ENCODE data around the gene ELSPBP1. TPM values are rescaled to one million over a fixed set of nuclear protein-coding genes. Genes with fewer than 3 reads are reported as not detected.

Gene ELSPBP1
- polyA plus RNA-seq, 1 of the 3 experiments (the other 2 are of a cell fraction): not detected

- Histone ChIP-seq H3K9me3 (no peaks in the 10 kb centered on the region), H3K36me3 (replicated peaks in 1 of 2; ENCODE audit: control insufficient read depth in 1 of 2, insufficient read depth in 2 of 2, low read length in 1 of 2) (no peaks in the 10 kb centered on the region), H3K9ac (no peak overlapping the region), H3K9me2 (no peaks in the 10 kb centered on the region), H3K79me2 (ENCODE audit: insufficient read depth) (no peaks in the 10 kb centered on the region), H3F3A (replicated peaks; ENCODE audit: insufficient read depth) (no peaks in the 10 kb centered on the region), H4K20me1 (ENCODE audit: insufficient read depth) (no peaks in the 10 kb centered on the region), H2AFZ (ENCODE audit: low read depth) (no peak overlapping the region), H3K27ac (ENCODE audit: low read depth in 2 of 2, low read length in 1 of 2) (no peak overlapping the region), H3K4me1 (ENCODE audit: control insufficient read depth in 1 of 2, insufficient read depth in 2 of 2, low read depth in 1 of 2, low read length in 1 of 2) (no peaks in the 10 kb centered on the region), H3K4me2 (no peak overlapping the region), H3K27me3 (ENCODE audit: insufficient read depth) (peaks cover 39% of the 10 kb centered on the region), H3K4me3 (ENCODE audit: low read depth in 2 of 2, low read length in 1 of 2) (no peak overlapping the region)
- WGBS (ENCODE audit: low lambda C conversion rate): 21% methylated on average over 10 of the region's 10 CpGs
- DNase-seq: no peak
- ChIA-PET CTCF (interaction anchor here (0.7 kb wide), 1 partner anchor 278 kb away, joined by 3 read pairs; no protein-coding TSS in a partner anchor), POLR2A (no interaction called here)
- TF ChIP-seq, protein P1, sequence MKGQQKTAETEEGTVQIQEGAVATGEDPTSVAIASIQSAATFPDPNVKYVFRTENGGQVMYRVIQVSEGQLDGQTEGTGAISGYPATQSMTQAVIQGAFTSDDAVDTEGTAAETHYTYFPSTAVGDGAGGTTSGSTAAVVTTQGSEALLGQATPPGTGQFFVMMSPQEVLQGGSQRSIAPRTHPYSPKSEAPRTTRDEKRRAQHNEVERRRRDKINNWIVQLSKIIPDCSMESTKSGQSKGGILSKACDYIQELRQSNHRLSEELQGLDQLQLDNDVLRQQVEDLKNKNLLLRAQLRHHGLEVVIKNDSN (IDR thresholded peaks at IDR 0.05; ENCODE audit: borderline replicate concordance, low read depth): no peak
- no peak for TF ChIP-seq MXI1 (IDR thresholded peaks at IDR 0.05; ENCODE audit: low read depth, low read length)
- TF ChIP-seq, protein P2, sequence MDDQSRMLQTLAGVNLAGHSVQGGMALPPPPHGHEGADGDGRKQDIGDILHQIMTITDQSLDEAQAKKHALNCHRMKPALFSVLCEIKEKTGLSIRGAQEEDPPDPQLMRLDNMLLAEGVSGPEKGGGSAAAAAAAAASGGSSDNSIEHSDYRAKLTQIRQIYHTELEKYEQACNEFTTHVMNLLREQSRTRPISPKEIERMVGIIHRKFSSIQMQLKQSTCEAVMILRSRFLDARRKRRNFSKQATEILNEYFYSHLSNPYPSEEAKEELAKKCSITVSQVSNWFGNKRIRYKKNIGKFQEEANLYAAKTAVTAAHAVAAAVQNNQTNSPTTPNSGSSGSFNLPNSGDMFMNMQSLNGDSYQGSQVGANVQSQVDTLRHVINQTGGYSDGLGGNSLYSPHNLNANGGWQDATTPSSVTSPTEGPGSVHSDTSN (IDR thresholded peaks at IDR 0.05): no peak
- no peak for TF ChIP-seq TAF1 (IDR thresholded peaks at IDR 0.05; ENCODE audit: borderline replicate concordance, low read depth, low read length)
- no peak for TF ChIP-seq POLR2AphosphoS5 (IDR thresholded peaks at IDR 0.05; ENCODE audit: low read depth, low read length)
- TF ChIP-seq YY1 (IDR thresholded peaks at IDR 0.05; ENCODE audit: low read depth): no peak
- no peak for TF ChIP-seq SIN3A (IDR thresholded peaks at IDR 0.05; ENCODE audit: borderline replicate concordance, low read depth, low read length)
- TF ChIP-seq GABPA (IDR thresholded peaks at IDR 0.05; ENCODE audit: low read depth): no peak
- TF ChIP-seq NFIC (IDR thresholded peaks at IDR 0.05; ENCODE audit: borderline replicate concordance): no peak
- TF ChIP-seq RXRA (IDR thresholded peaks at IDR 0.05; ENCODE audit: borderline replicate concordance, low read depth): no peak
- TF ChIP-seq IRF3 (IDR thresholded peaks at IDR 0.05; ENCODE audit: low read depth, low read length): no peak
- TF ChIP-seq EZH2phosphoT487 (IDR thresholded peaks at IDR 0.05; ENCODE audit: borderline replicate concordance, low read depth): no peak
- no peak for TF ChIP-seq JUND (IDR thresholded peaks at IDR 0.05)
Observed at GRCh38 chr19:48051335-48052033, 57.1 kb downstream of the ELSPBP1 start.

DNA sequence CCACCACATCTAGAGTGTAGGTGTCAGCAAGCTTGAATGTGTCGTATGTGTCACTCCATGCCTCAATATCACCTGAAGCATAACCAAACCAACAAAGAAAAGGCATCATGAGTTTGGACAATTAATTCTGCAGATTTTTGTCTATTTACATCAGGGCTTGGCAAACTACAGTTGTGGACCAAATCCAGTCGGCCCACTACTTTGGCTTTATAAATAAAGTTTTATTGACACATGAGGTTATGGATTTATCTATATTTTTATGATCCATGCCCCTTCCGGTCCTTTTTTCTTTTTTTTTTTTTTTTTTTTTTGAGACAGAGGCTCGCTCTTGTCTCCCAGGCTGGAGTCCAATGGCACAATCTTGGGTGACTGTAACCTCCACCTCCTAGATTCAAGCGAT lies 58.6 kb downstream of the ELSPBP1 start:
- H2AFZ ChIP-seq (ENCODE audit: low read depth): no peak overlapping the region
- TF ChIP-seq GABPA (IDR thresholded peaks at IDR 0.05; ENCODE audit: low read depth): no peak
- no peak for TF ChIP-seq TAF1 (IDR thresholded peaks at IDR 0.05; ENCODE audit: borderline replicate concordance, low read depth, low read length)
- TF ChIP-seq IRF3 (IDR thresholded peaks at IDR 0.05; ENCODE audit: low read depth, low read length): no peak
- TF ChIP-seq, protein P1 (IDR thresholded peaks at IDR 0.05; ENCODE audit: borderline replicate concordance, low read depth): no peak
- no peak for TF ChIP-seq TCF12 (IDR thresholded peaks at IDR 0.05)
- no peak for TF ChIP-seq USF2 (IDR thresholded peaks at IDR 0.05; ENCODE audit: borderline replicate concordance, low read depth, low read length)
- TF ChIP-seq GATA2 (CRISPR knock-in tag; IDR thresholded peaks at IDR 0.05): no peak
- no peak for TF ChIP-seq POLR2AphosphoS5 (IDR thresholded peaks at IDR 0.05; ENCODE audit: low read depth, low read length)

More for the DNA sequence above, 58.6 kb downstream of the ELSPBP1 start:
- no peaks in the 10 kb centered on the region for H3K4me1 ChIP-seq (ENCODE audit: control insufficient read depth in 1 of 2, insufficient read depth in 2 of 2, low read depth in 1 of 2, low read length in 1 of 2)
- peaks cover 41% of the 10 kb centered on the region for H3K27me3 ChIP-seq (ENCODE audit: insufficient read depth)
- no peaks in the 10 kb centered on the region for H3K9me2 ChIP-seq
- ChIA-PET CTCF (no interaction called here), POLR2A (no interaction called here)
- H3K27ac ChIP-seq (ENCODE audit: low read depth in 2 of 2, low read length in 1 of 2): no peak overlapping the region
- 15% methylated on average over 5 of the region's 5 CpGs for WGBS (ENCODE audit: low lambda C conversion rate)
- H3K4me3 ChIP-seq (ENCODE audit: low read depth in 2 of 2, low read length in 1 of 2): no peak overlapping the region
- H3K79me2 ChIP-seq (ENCODE audit: insufficient read depth): no peaks in the 10 kb centered on the region
- no peaks in the 10 kb centered on the region for H3K9me3 ChIP-seq
- no peak for DNase-seq
- no peak overlapping the region for H3K4me2 ChIP-seq
- no peaks in the 10 kb centered on the region for H3K36me3 ChIP-seq (replicated peaks in 1 of 2; ENCODE audit: control insufficient read depth in 1 of 2, insufficient read depth in 2 of 2, low read length in 1 of 2)
- no peaks in the 10 kb centered on the region for H3F3A ChIP-seq (replicated peaks; ENCODE audit: insufficient read depth)
- no peaks in the 10 kb centered on the region for H4K20me1 ChIP-seq (ENCODE audit: insufficient read depth)
- no peak overlapping the region for H3K9ac ChIP-seq
